Gastroesophageal sphincter (tissue), 4 donors: ENCODE results near the gene ITGAX. TPM values are rescaled to one million over a fixed set of nuclear protein-coding genes. Genes with fewer than 3 reads are reported as not detected.

Experiments
- ATAC-seq: fragments of 150-250 bp; one replicate; pipeline ENCODE4 v1.9.1; 2016; ENCODE audit warnings: mild to moderate bottlenecking, moderate library complexity
- H3K27ac ChIP-seq, 4 donors: fragments of 200-600 bp; sonication (generic) in 3 of 4; 1 replicate in 3 of 4; 2 replicates in 1 of 4; pipeline ENCODE4 v1.5.1; 2016 to 2019
- H3K27me3 ChIP-seq: fragments of 200-600 bp; sonication (generic); one replicate; pipeline ENCODE4 v1.5.1; 2019
- H3K36me3 ChIP-seq, 2 donors: fragments of 200-600 bp; sonication (generic); one replicate each; pipeline ENCODE4 v1.5.1; 2019; ENCODE audit warnings: control low read depth in 1 of 2
- H3K4me1 ChIP-seq, 3 donors: fragments of 200-600 bp; sonication (generic); 1 replicate in 2 of 3; 2 replicates in 1 of 3; pipeline ENCODE4 v1.5.1; 2016 to 2019; ENCODE audit warnings: control low read depth in 2 of 3
- H3K4me3 ChIP-seq, 2 donors: fragments of 200-600 bp; sonication (generic); one replicate each; pipeline ENCODE4 v1.5.1; 2019; ENCODE audit warnings: mild to moderate bottlenecking in 1 of 2, moderate library complexity in 1 of 2
- H3K9me3 ChIP-seq, 3 donors: fragments of 200-600 bp; sonication (generic); one replicate each; pipeline ENCODE4 v1.5.1; 2017 to 2019; ENCODE audit warnings: control low read depth in 2 of 3
- CTCF ChIP-seq, 4 experiments: fragments of 200-600 bp in 2 of 4; fragments of 450-650 bp in 2 of 4; sonication (generic) in 1 of 4; IDR thresholded peaks; one replicate each; pipeline ENCODE4 v1.5.1; 2017 to 2019; ENCODE audit warnings: antibody characterized with exemption in 4 of 4, mild to moderate bottlenecking in 2 of 4, moderate library complexity in 2 of 4
- EP300 ChIP-seq: sonication (generic); formaldehyde crosslinking; IDR thresholded peaks from one replicate; pipeline ENCODE4 v1.6.1; 2017; ENCODE audit warnings: antibody characterized with exemption, mild to moderate bottlenecking
- POLR2A ChIP-seq, 2 donors: fragments of 450-650 bp; IDR thresholded peaks; one replicate each; pipeline ENCODE4 v1.6.1; 2017; ENCODE audit warnings: antibody characterized with exemption in 2 of 2, mild to moderate bottlenecking in 2 of 2, moderate library complexity in 1 of 2
- POLR2AphosphoS5 ChIP-seq: sonication (generic); formaldehyde crosslinking; IDR thresholded peaks from one replicate; pipeline ENCODE4 v1.6.1; 2017; ENCODE audit warnings: antibody characterized with exemption
- WGBS, 2 donors: methylation state at CpG; one replicate each; pipeline ENCODE4 v1.1.5; 2018; ENCODE audit warnings: low coverage in 1 of 2; 5-methylcytosine and 5-hydroxymethylcytosine counted together
- total RNA-seq, 4 donors: library from RNA; depleted of rRNA; stranded (reverse); fragments of >200 nt; gene quantifications; one replicate each; pipeline ENCODE4 v1.1.0, GENCODE V29; 2016

Gene ITGAX
- total RNA-seq, 4 donors from 2014 or later, result 1.2 to 7.5 (median 2.4) TPM

- 86 to 88% methylated on average over 1 to 5 of the region's 5 CpGs for WGBS, 2 donors
- Histone ChIP-seq H3K4me1 (no peaks in the 10 kb centered on the region), H3K36me3 (no peaks in the 10 kb centered on the region), H3K9me3 (peaks cover 0 to 9% (median 0%) of the 10 kb centered on the region in 3 donors), H3K27me3 (peaks cover 47% of the 10 kb centered on the region), H3K4me3 (no peak overlapping the region), H3K27ac (no peak overlapping the region)
- no peak for ATAC-seq
- no peak for TF ChIP-seq EP300
Observed at GRCh38 chr16:31375231-31375630, 20.3 kb downstream of the ITGAX start.

GRCh38 chr16:31376705-31377104, 21.7 kb downstream of the ITGAX start:
- TF ChIP-seq EP300, result no peak
- TF ChIP-seq POLR2AphosphoS5, result no peak
- no peak for TF ChIP-seq POLR2A (IDR thresholded peaks at IDR 0.05)
- TF ChIP-seq CTCF (IDR thresholded peaks at IDR 0.05), result no peak

GRCh38 chr16:31377210-31377903, 22.4 kb downstream of the ITGAX start:
- peaks cover 50% of the 10 kb centered on the region for H3K27me3 ChIP-seq
- ATAC-seq, result no peak
- H3K27ac ChIP-seq, result no peak overlapping the region
- peaks cover 0 to under 1% (median 0%) of the 10 kb centered on the region in 3 donors for H3K4me1 ChIP-seq
- peaks cover 0 to 9% (median 0%) of the 10 kb centered on the region in 3 donors for H3K9me3 ChIP-seq
- 63 to 100% methylated on average over 1 to 6 of the region's 7 CpGs for WGBS, 2 donors
- H3K36me3 ChIP-seq, result no peaks in the 10 kb centered on the region
- TF ChIP-seq POLR2AphosphoS5 (no peak), CTCF (IDR thresholded peaks at IDR 0.05) (no peak), EP300 (no peak)
- no peak overlapping the region for H3K4me3 ChIP-seq

More at GRCh38 chr16:31376705-31377104, 21.7 kb downstream of the ITGAX start:
- H3K27me3 ChIP-seq, result peaks cover 50% of the 10 kb centered on the region
- no peaks in the 10 kb centered on the region for H3K36me3 ChIP-seq
- H3K9me3 ChIP-seq, result peaks cover 0 to 9% (median 0%) of the 10 kb centered on the region in 3 donors
- H3K4me3 ChIP-seq, result no peak overlapping the region
- 79% methylated on average over 8 of the region's 8 CpGs; no CpG with 5 or more reads in 1 of the 2 donors for WGBS, 2 donors
- no peaks in the 10 kb centered on the region for H3K4me1 ChIP-seq
- ATAC-seq, result no peak
- H3K27ac ChIP-seq, result no peak overlapping the region

- Histone ChIP-seq H3K4me3 (no peak overlapping the region), H3K9me3 (peaks cover 0 to 9% (median 0%) of the 10 kb centered on the region in 3 donors), H3K27ac (no peak overlapping the region), H3K27me3 (peaks cover 75% of the 10 kb centered on the region), H3K36me3 (no peaks in the 10 kb centered on the region), H3K4me1 (peaks cover 0 to 7% (median 0%) of the 10 kb centered on the region in 3 donors)
- ATAC-seq, result no peak
- WGBS, 2 donors, result no CpG with 5 or more reads among the region's 12 CpGs
- TF ChIP-seq POLR2A (IDR thresholded peaks at IDR 0.05) (no peak), EP300 (no peak), POLR2AphosphoS5 (no peak), CTCF (IDR thresholded peaks at IDR 0.05) (no peak)
Observed at GRCh38 chr16:31380201-31380600, 25.2 kb downstream of the ITGAX start.

- no peak overlapping the region for H3K27ac ChIP-seq
- no peaks in the 10 kb centered on the region for H3K36me3 ChIP-seq
- H3K4me3 ChIP-seq, result no peak overlapping the region
- H3K4me1 ChIP-seq, result peaks cover 0 to 7% (median 0%) of the 10 kb centered on the region in 3 donors
- ATAC-seq, result no peak
- peaks cover 0 to 7% (median 0%) of the 10 kb centered on the region in 3 donors for H3K9me3 ChIP-seq
- no peak for TF ChIP-seq POLR2A (IDR thresholded peaks at IDR 0.05)
- no peak for TF ChIP-seq POLR2AphosphoS5
- TF ChIP-seq CTCF (IDR thresholded peaks at IDR 0.05), result peak in 3 of 4 experiments; percentile 24 to 44 (median 39)
- no peak for TF ChIP-seq EP300
- H3K27me3 ChIP-seq, result peaks cover 81% of the 10 kb centered on the region
- 8 to 35% methylated on average over 2 to 5 of the region's 14 CpGs for WGBS, 2 donors
Observed at GRCh38 chr16:31382485-31383161, 27.6 kb downstream of the ITGAX start.
